Measurements from ENCODE around the gene ARHGAP18.

Gene ARHGAP18

DNA sequence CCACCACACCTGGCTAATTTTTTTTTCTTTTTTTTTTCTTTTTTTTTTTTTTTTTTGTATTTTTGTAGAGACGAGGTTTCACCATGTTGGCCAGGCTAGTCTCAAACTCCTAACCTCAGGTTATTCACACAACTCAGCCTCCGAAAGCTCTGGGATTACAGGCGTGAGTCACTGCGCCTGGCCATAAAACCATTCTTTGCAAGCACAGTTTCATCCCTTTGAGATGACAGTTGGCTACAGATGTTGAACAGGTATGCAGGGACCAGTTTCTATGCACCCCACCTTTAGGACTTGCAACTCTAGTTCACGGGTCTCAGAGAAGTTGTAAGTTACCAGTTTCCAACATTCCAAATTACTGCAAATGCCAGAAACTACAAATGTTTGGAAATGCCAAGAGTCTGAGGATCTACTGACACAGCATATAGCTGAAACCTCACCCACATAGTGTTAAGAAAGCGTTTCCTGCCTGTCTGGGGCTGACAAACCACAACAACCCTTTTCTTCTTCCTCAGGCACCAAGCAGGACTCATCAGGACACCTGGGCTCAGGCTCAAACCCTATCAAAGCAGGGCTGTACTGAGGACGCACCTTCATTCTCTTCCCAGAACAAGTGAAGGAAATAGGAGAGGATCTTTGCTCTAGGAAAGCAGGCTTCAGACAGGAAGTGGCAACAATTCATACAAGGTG lies 22.9 kb downstream of the ARHGAP18 start:
- DNase-seq = no peak

DNA sequence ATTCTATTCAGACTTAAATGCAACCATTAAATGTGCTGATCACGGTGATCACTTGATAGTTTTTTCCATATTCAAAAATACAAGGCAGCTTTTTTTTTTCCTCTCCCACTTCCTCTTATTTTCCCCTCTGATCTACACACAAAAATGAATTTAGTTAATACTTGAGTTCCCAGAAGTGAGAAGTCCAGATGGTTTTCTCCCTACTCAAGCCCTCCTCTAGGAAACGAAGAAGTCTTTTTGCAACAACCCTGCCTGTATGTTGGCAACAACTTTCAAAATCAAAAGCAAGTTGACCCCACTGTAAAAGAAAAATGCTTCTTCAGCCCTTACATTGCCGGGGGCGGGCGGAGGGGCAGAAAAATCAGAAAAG lies 24.3 kb downstream of the ARHGAP18 start:
- no peak for DNase-seq

DNA sequence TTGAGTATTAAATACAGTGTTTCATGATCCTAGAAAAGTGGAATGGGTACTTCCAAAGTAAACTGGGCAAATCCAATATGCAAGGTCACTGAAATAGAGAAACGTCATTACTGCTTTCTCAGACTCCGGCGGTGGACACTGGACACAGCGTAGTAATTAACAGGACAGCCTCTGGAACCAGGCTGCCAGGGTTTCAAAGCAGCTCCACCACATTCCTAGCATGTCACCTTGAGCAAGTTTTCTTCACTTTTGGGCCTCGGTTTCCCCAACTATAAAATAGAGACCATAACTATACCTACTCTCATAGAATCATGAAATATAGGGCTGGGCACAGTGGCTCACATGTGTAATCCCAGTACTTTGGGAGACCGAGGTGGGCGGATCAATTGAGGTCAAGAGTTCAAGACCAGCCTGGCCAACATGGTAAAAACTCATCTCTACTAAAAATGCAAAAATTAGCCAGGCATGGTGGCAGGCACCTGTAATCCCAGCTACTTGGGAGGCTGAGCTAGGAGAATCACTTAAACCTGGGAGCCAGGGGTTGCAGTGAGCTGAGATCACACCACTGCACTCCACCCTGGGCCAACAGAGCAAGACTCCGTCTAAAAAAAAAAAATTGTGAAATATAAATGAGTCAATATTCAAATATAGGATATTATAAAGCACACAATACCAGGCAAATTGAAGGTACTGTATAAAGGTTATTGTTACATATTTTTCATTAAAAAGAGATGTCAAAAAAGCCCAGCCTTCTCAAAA lies 24.9 kb downstream of the ARHGAP18 start:
- no peak for DNase-seq

DNA sequence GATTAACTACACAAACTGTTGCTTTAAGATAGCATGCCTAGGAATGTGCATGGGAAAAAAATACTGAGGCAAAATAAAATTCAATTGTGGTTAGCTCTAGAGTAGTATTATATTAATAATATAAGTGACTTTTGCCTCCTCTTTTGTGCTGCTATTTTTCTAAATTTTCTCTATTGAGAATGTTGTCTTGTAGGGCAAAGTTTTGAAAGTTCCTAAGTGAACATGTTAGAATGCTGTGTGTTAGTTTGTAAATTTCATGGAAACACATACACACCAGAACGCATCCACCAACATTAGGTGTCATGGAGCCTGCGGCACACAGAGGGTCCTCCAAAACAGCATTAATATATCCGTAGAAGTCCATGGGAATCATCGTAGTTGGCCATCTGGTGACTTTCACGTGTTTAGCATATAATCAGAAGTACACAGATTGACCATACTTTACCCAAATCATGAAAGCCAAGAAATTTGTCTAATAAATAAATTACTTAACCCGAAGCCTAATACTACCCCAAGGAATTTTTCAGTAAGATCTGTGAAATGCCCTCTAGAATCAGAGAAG lies 25.6 kb downstream of the ARHGAP18 start:
- no peak for DNase-seq

DNA sequence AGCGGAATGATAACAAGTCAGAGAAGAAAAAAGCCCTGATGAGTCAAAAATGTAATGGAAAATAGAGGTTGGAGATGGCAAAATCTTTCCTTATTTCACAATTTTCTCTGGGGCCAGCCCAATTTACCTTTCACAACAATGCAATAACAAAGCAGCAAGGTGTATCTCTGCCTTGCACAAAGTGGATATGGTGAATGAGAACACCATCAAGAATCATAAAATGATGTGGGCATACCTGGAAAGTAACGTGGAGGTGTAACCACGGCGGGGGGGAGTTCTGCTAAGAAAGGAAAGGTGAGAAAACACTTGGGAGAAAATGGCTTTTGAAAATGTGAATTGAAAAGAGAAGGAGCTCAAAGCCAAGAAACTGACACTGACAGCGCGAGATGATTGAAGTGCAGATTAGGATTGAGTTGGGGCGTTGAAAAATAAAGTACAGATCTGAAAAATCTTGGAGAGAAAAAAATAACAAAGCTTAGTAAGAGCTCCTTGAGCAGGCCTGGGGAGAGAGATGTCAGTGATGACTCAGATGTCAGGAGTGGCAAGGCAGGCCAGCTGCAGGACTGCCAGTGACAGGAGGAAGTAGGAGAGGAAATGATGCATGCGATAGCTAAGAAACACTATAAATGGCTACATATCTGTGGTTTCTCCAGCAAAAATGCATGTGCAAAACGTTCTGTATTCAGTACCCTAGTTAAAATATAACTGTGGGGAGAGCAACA lies 26.2 kb downstream of the ARHGAP18 start:
- DNase-seq = no peak

DNA sequence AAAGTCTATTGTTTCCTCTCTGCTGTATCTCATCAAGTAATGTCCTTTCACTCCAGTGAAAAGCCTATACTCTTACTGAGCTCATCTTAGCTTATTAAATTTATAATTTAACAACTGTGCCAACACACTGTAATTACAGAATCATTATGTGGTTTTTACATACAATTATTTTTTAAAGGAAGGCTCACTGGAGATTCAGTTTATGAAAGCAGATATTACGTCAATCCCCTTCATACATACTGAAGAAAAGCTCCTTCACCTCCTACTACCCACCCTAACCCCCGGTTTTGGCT lies 28.1 kb downstream of the ARHGAP18 start:
- peak; percentile 44 for DNase-seq

DNA sequence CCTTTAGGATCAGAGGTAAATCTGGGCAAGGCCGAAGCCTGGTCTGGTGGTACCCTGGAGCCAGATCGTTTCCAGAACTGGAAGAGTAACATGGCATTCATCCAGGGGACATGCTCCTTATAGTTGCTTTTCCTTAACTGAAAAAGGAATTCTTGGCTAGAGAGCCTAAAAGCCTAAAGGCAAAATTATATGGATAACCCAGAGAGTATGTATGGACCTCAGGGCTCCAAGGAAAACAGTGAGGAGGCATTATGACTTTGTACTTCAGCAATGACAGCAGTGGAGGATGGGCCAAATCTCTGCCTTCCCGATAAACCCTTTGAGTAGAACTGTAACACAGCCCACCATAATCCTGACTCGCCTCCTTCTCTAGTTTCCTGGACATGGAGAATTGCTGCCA lies 29.3 kb downstream of the ARHGAP18 start:
- DNase-seq = no peak

DNA sequence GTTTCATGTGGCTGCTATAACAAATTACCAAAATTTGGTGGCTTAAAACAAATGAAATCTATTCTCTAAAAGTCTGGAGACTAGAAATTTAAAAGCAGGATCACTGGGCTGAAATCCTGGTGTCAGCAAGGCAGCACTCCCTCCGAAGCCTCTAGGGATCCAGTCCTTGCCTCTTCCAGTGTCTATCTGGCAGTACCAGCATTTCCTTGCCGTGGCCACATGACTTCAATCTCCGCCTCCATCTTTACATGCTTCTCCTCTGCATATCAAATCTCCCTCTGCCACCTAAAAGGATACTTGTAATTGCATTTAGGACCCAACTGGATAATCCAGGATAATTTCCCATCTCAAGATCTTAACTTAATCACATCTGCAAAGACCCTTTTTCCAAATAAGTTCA lies 30.2 kb downstream of the ARHGAP18 start:
- DNase-seq = no peak

DNA sequence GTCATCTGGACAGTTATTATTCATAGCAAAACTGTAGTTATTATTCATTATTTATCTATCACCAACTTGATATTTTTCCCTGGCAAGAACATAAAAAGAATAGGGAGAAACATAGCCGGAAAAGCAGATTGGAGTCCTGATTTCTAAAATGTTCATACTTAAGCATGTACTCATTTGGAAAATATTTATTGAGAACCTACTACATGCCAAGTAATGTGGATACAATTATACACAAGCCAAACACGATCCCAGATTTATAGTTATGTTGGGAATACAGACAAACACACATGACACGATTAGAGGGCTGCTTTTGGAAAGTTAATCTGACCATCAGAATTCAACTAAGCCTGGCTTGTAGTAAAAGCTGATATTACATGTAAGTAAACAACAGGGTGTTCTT lies 30.7 kb downstream of the ARHGAP18 start:
- DNase-seq = no peak

DNA sequence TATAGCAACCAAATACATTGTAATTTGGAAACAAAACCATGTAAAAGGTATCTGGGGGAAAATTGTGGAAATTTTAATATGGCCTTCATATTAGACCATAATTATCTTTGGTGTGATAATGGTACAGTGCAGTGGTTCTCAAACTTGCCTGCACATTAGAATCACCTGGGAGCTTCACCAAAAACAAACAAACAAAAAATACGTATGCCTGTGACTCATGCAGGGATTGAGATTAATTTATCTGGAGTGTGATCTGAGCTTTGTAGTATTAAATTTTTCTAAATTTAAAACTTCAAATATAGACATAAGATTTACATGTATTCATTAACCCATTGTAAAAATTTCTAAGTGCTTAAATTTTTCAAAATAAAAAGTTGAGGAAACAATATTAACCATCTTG lies 31.5 kb downstream of the ARHGAP18 start:
- no peak for DNase-seq

DNA sequence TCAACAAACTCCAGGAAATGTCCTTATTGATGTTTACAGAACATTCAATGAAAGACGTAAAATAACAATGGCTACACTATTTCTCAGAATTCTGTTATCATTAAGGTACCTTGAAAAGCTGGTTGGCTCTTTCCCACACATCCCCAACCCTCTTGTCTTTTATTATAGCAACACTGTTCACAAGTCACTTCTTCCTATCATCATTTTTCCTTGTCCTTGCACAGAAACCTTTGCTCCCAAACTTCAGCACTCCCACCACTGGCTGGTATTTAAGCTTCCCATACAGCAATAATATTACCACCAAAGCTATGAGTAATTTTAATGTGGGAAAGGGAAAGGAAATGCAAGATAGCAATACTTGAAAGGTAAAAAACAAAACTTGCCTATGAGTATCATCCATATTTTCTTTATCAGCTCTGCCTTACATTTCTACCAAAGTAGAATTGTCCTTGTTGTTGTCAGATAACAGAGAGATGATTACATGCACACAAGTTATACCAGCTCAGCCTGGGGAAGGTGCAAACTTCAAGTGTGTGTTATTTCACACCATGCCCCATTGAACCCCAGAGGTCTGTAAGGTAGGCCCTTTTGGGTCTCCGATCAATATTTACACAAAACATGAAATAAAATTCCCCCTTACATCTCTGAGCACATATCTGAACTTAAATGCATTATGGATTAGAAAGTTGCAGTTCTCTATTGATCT lies 32.2 kb downstream of the ARHGAP18 start:
- no peak for DNase-seq

DNA sequence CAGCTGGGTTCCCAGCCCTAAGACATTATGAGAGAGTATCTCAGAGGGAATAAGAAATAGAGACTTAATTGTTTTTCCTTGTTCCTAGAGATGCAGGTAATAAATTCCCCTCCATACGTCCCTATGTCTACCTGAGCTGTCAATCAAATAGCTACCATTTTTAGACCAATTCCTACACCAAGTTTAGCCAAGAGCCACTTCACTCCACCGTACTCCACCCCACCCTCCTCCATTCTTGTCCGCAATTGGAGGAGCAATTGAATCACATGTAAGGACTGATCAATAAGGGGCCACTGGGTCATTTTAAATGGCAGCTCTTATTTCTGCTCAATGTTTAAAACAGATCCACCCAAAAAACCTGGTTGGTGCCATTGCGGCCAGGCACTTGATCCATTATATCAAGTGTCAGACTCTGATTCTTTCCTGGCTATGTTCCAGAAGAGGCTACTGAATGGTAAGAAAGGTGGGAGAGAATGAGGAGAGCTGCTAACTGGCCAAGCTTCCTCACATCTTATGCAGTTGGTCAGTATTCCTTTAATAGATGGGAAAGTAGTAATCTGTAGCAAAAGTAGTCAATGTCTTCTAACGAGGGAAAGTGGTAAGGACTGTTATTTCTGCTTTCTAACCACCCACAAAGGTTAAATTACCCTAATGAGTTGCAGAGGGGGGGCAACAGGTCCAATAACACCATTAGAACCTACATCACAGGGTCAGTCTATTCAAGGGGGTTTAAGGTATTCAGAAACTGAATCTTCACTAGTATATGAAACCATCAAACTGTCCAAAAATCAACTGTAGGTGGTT lies 34.1 kb downstream of the ARHGAP18 start:
- no peak for DNase-seq

DNA sequence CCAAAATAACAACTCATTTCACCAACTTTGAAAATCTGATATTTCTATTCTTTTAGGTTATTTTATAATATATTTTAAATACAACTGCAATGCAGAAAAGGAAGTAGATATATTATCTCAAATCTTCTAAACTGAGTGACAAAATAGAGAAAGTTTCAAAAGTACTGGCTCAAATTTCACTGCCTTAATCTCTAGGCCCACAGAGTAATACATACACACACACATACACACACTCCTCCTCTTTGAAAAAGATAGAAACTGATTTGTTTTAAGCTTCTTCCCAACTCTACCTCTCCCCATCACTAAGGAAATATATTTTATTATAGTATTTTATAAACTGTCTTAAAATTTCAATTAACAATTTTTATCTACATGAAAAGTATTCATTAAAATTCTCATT lies 36.2 kb downstream of the ARHGAP18 start:
- DNase-seq = no peak

DNA sequence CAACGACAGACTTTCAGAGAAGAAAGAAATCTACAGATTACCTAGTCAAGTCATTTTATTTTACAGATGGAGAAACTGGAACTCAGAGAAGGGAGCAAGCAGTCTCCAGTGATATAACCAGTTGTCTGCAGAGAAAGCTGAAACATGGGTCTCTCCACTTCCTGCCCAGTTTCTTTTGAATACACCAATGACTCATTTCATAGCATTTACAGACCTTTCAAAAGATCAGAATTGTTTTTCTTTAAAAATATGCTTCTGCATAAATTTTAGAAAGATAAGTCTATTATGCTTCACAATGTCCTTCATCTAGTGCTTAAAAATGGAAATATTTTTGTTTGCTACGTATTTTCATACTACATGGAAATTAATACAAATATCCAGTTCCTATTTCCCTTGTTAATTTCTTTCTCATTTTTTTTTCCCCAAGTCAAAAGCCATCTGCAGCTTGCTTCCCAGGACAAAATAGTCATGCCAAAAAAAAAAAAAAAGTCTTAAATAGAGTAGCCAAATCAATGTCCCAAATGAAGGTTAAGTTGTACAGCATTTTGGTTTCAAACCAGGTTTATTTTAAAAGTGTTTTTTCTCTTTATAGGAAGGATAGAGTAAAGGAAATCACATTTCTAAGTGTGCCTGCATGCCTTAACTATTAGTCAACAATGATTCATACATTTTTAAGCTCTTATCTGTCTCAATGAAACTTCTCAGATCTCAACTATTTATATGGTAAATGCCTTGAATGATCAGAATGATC lies 36.9 kb downstream of the ARHGAP18 start:
- no peak for DNase-seq

DNA sequence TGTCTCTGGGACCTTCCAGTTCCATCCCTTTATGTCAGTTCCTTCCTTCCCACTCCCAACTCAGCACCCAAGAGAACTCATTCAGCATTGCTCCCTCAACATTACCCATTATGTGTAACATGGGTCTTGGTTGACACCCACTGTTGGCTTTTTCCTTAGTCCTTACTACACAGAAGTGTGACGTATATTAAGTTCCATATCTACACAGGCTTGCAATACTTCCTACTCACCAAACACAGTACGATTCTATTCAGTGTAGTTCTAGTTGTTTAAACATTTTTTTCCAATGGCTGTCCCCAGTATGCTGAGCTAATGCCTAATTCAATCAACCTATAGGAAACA lies 37.7 kb downstream of the ARHGAP18 start:
- DNase-seq = no peak

DNA sequence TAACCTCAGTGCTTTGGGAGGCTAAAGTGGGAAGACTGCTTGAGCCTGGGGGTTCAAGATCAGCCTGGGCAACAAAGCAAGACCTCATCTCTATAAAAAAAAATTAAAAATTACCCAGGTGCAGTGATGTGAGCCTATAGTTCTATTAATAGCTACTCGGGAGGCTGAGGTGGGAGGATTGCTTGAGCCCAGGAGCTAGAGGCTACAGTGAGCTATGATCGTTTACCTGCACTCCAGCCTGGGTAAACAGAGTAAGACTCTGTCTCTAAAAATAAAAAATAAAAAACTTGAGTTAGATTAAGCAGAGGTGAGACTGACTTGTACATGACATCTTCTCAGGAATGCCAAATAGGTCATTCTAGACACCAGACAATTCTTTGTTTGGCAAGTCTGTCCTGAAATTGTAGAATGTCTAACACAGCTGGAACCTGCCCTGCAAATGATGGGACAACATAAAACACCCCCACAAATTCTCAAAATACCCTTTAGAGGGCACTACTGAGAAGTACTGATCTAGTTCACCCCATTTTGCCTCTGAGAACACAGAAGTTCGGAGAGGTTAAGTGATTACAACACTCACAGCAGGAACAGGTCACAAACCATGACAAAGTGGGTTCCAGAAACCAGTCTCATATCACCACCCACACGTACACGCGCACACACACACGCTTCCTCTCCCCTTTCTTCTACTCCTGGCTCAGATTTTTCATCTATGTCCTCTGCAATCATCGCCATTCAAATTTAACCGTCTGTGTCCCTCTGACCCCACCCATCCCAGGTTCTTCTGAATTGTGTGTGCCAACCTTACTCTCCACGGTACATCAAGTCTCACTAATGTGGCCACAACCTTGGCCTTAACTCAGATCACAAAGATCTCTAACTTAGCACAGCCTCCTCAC lies 38.3 kb downstream of the ARHGAP18 start:
- DNase-seq = no peak

DNA sequence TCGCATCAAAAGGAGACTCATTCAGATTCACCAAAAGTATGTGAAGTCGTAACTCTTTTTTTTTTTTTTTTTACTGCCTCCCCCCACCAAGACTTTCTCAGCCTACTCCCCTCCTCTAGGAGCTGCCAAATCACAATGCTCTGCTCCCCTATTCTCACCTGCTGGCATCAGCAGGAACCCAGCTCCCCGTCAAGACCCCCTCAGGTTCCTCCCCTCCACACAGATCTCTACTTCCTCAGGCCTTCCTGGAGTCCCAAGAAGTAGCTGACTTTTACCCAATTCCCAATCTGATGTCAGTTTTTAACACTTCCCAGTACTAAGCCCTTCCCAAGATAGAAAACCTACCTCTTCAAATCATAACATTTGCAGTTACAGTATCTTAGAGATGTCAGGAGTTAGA lies 39.3 kb downstream of the ARHGAP18 start:
- no peak for DNase-seq

DNA sequence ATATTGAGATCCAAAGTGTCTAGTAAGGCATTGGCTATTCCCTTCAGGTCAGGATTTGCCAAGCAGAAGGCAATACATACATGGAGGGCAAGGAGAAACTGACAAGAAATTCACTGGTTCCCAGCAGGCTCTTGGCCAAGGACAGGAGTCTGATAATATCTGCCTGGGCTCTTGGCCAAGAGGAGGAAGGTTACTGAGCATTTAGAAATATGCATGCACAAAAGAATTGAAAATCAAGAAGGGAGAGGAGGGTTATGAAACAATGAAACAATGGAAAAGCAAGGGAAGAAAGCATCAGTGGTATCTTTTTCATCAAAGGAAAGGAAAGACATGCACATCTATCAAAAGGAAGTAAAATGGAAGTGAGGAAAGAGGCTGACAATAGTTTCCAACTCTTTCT lies 42.4 kb downstream of the ARHGAP18 start:
- no peak for DNase-seq

DNA sequence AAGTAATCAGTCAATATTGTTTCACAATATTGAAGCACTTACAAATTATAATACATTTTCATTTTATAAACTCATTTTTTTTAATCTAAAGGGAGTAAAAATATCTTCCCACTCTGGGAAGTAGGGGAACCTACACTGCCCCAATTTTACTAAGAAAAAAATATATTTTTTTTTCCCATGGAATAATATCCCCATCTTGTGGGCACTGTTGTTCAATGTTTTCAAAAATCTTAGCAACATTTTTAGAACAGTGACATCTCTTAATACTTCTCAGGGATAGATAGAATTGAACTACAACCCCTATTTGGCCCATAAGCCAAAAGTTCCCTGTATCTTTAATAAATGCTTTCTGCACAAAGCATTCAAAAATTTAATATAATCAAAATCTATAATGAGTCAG lies 42.9 kb downstream of the ARHGAP18 start:
- no peak for DNase-seq

DNA sequence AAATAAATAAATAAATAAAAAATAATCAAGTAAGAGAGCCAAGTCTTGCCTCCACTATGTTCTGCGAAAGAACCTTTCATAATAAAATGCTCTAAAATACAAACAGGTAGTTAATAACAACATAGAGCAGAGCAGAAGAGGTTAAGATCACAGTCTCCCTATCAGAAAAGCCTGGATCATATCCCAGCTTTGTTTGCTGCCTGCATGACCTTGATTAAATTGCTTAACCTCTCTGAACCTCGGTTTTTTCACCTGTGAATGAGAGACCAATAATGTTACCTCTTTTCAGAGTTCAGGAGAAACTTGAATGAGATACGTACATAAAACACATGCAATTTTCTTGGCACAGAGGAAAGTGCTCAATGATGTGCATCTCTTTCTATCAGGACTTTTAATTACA lies 44.4 kb downstream of the ARHGAP18 start:
- no peak for DNase-seq

DNA sequence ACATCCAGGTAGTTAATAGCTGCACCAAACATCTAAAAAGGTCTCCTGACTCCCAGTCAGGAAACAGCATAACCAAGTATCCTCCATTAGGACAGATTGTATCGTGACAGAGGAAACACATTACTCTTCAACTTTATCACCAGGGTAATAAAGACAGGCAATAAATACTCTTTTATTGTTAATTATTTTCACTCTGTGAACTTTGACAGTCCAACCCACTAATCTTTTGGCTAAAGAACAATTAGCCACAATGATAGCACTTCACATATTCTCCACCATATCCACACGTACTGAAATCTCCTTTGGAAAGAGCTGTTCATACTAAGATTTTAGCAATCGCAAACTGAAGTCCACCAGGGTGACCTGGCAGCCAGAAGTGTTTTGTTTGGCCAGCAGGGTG lies 46.4 kb downstream of the ARHGAP18 start:
- no peak for DNase-seq
